SHP77 treated with DMSO at 0.1 percent for 48 hours (cell line): ENCODE data around the gene AGAP1.

Experiments used
- DNase-seq: peaks from one replicate; lab custom pipeline; 2025; lab: John Stamatoyannopoulos, UW

Gene AGAP1

DNA sequence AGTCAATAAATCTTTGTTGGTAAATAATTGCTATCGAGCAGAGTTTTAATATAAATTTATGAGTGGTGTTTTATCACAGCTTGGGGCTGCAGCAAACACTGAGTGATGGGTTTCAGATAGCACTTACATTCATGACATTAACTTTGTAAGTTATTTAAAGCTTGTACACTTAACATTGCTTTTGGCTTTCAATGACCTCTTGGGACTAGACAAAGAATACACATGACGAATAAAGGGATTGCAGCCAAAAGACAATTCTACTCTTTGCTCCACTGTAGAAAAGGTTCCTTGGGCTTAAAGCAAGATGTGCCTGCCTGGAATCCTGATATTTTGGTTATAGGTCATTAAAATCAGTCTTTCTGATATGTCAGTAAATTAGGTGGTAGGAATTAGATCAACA, 374.8 kb downstream of the AGAP1 start:
- DNase-seq = no peak

GRCh38 chr2:235870515-235870914, 376.7 kb downstream of the AGAP1 start:
- DNase-seq = no peak

GRCh38 chr2:235876099-235876679, 382.3 kb downstream of the AGAP1 start:
- DNase-seq = no peak

GRCh38 chr2:235877275-235877802, 383.5 kb downstream of the AGAP1 start:
- no peak for DNase-seq

DNA sequence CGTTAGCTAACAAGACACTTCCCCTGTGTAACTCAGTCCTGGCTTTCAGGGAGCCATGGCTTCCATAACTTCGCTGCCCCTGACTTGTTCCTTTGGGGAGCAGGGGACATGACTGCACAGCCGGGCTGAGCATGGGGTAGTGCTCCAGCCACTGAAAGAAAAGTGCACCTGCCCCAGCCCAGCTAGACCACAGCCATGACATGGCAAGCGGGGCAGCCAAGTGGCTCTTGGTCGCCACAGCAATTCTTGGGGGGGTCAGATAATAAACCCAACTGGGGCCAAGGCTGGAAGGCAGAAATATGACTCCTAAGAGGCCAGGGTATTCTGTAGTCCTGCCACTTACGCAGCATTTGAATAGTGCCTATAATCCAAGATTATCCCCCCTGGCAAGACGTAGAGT, 385.3 kb downstream of the AGAP1 start:
- no peak for DNase-seq

- DNase-seq = no peak
Measured at GRCh38 chr2:235883675-235884074, 389.8 kb downstream of the AGAP1 start.

- DNase-seq = no peak
Measured at GRCh38 chr2:235889302-235889630, 395.4 kb downstream of the AGAP1 start.

- DNase-seq = no peak
Measured at GRCh38 chr2:235893129-235893698, 399.4 kb downstream of the AGAP1 start.

DNA sequence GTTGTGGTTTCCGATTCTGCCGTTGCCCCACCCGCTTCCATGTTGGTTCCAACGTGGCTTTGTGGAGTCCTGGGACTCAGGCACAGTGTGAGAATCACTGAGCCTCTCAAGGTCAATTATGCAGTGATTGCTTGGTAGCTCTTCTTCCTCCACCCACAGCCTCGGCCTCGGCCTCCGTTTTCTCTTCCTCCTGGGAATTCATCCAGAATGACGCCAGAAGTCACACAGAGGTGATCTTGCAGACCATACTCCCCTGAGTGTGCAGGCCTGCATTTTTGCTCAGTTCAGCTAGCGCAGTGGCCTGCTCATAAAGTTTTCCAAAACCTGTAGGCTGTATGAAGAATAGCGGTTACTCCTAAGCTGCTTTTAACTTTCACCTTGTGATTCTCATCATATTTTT, 401.0 kb downstream of the AGAP1 start:
- DNase-seq = no peak

- no peak for DNase-seq
Measured at GRCh38 chr2:235896061-235896460, 402.2 kb downstream of the AGAP1 start.

DNA sequence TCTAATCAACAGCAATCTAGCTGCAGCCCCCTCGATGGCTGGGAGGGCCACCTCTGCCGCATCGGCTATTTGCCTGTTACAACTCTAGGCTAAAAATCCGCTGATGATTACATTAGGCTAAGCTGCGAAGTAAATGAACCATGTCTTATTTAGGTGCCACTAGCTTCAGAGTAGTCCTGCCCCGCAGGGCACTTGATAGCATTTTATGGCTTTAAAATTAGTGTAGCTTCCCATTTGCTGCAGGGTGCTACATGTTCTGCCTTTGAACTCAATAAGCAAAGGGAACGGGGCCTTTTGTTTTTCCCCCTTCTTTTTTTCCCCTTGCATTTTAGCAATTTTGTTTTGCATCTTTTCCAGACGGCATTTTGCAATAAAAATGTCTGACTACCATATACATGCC, 404.1 kb downstream of the AGAP1 start:
- no peak for DNase-seq

GRCh38 chr2:235898766-235899165, 404.9 kb downstream of the AGAP1 start:
- DNase-seq = no peak

GRCh38 chr2:235900631-235901030, 406.8 kb downstream of the AGAP1 start:
- DNase-seq = no peak

GRCh38 chr2:235901243-235901642, 407.4 kb downstream of the AGAP1 start:
- no peak for DNase-seq

GRCh38 chr2:235903782-235904584, 410.1 kb downstream of the AGAP1 start:
- DNase-seq = no peak

DNA sequence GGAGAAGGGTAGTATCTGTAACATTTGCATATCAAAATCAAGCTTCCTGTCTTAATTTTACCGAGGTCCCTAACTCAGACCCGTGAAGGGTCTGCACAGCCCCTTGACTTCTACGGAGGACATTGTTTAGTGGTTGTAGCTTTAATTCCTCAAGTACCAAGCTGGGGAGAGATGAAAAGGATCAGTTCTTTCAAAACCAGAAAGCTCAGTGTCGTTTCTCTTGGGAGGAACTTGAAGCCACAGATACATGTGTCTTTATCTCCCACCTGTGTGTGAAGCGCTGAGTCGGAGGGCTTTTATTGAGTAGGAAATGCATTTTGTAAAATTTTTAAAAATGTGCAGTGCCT, 410.7 kb downstream of the AGAP1 start:
- DNase-seq = no peak

DNA sequence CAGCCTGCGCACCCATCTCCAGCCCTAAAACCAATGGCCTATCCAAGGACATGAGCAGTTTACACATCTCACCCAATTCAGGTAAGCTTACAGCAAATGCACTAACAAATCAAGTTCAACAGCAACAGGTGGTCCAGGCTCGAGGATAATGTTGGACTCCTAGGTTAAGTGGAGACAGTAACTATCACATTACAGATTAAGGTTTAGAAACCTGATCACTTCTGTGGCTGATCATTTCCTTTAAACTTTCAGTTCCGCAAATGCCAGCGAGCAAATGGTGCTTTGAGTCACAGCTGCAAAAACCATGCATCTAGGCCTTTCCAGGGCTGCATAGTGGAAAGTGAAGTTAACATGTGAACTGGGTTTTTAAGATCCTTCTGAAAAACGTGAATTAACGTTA, 415.0 kb downstream of the AGAP1 start:
- no peak for DNase-seq

GRCh38 chr2:235909358-235909757, 415.5 kb downstream of the AGAP1 start:
- DNase-seq = no peak

GRCh38 chr2:235910067-235910466, 416.2 kb downstream of the AGAP1 start:
- DNase-seq = no peak

DNA sequence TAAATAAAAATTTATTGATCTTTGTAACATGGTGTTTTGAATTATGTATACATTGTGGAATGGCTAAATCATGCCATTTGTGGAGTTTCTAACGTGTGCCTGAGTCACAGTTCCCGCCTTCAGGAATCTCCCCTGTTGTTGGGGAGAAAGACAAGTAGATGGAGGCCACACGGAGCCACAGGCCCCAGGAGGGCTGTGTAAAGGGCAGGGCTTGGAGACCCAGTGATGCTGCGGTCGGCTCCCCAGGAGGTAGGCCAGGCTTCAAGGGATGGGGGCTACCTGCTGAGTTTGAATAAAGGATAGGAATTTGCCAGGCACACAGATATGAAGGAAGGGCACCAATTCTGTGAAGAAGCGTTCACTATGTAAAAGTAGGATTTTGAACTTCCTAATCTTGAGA, 417.3 kb downstream of the AGAP1 start:
- DNase-seq = no peak

- no peak for DNase-seq
Measured at GRCh38 chr2:235911633-235912233, 417.9 kb downstream of the AGAP1 start.

DNA sequence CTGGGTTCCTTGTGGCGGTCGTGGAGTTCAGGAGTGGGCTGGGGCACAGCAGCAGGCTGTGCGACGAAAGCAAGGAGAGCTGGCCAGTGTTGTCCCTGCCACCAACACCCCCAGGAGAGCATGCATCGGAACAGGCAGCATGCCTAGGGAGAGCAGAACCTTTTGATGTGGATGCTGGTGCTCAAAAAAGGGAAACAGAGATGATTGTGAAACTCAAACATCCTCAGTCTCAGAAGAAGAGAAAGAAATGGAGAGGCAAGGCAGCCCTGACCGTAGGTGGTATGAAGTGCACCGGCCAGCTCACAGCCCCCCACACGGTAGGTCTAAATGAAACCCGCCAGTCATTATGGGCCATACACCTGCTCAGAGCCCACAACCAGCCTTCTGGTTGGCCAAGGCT, 420.9 kb downstream of the AGAP1 start:
- DNase-seq = no peak

DNA sequence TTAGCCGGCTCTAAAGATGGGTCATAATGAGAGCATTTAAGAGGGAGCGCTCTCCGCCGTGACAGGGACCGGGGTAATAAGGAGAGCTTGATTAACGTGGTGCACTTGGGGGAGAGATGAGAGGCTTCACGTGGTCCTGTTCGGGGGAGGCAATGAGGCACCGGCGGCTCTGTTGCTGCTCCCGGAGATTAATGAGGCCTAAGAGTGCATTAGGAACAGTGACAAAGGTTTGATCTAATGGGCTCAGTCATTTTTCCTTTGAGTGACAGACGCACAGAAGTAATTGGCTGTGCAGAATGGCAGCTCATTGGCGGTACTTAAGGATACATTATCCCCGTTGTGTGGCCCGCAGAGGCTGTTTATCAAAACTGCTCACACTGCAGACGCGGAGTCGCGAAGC, 423.7 kb downstream of the AGAP1 start:
- DNase-seq = no peak
